ENCODE results near the gene CSPG4. TPM values are rescaled to one million over a fixed set of nuclear protein-coding genes. Genes with fewer than 3 reads are reported as not detected.

Gene CSPG4
- total and polyA plus RNA-seq, 2 of the 4 experiments (the other 2 are of a cell fraction): 12.4 to 28.4 TPM

GRCh38 chr15:75649848-75650247, 62.8 kb downstream of the CSPG4 start:
- Histone ChIP-seq H2AK9ac (replicated peaks; ENCODE audit: low read depth, low read length, poor library complexity) (no peak overlapping the region), H2AK5ac (ENCODE audit: low read depth, low read length) (peak overlapping the region; percentile 87), H3K36me3 (ENCODE audit: control insufficient read depth, insufficient read depth, low read length) (peaks cover 39% of the 10 kb centered on the region), H4K5ac (ENCODE audit: low read depth, low read length) (no peak overlapping the region), H4K8ac (ENCODE audit: low read depth in 2 of 2, low read length in 2 of 2) (no peak overlapping the region), H3K18ac (ENCODE audit: low read depth, low read length) (no peak overlapping the region), H2BK15ac (ENCODE audit: low read depth, low read length) (no peak overlapping the region), H3K27me3 (ENCODE audit: control insufficient read depth, insufficient read depth, low read length) (no peaks in the 10 kb centered on the region), H4K91ac (ENCODE audit: insufficient read depth, low read depth, low read length) (no peak overlapping the region), H3K4me1 (ENCODE audit: control insufficient read depth, insufficient read depth, low read length) (peaks cover 46% of the 10 kb centered on the region), H3K4ac (ENCODE audit: low read depth, low read length) (peak overlapping the region; percentile 8; the same call in 1 of the 2 replicates), H2AFZ (replicated peaks; ENCODE audit: low read length, poor library complexity) (no peak overlapping the region), H3K9me1 (ENCODE audit: insufficient read depth, low read length) (peaks cover 43% of the 10 kb centered on the region), H3K9me3 (ENCODE audit: control insufficient read depth, insufficient read depth, low read length) (no peaks in the 10 kb centered on the region), H2BK20ac (ENCODE audit: low read depth, low read length) (no peak overlapping the region), H3K23ac (ENCODE audit: low read depth, low read length) (no peak overlapping the region), H2BK5ac (ENCODE audit: low read depth, low read length, poor library complexity, severe bottlenecking) (no peak overlapping the region), H3K9ac (ENCODE audit: low read depth, low read length) (no peak overlapping the region), H3K56ac (ENCODE audit: extremely low read depth, insufficient read depth, low read length) (no peak overlapping the region), H2BK120ac (ENCODE audit: low read depth, low read length) (no peak overlapping the region), H4K20me1 (ENCODE audit: insufficient read depth, low read length) (peaks cover 61% of the 10 kb centered on the region), H3K27ac (ENCODE audit: insufficient read depth, low read length) (no peak overlapping the region), H3K4me3 (ENCODE audit: insufficient read depth, low read depth, low read length) (peak overlapping the region; percentile 40), H3K14ac (replicated peaks; ENCODE audit: low read depth, low read length) (peak overlapping the region; percentile 5; the same call in 1 of the 2 replicates), H3K4me2 (ENCODE audit: low read depth, low read length) (peak overlapping the region; percentile 92), H3K79me1 (ENCODE audit: low read depth in 1 of 2, low read length in 2 of 2) (peaks cover 29 to 88% of the 10 kb centered on the region in 2 experiments)
- dilution Hi-C loops (cut with HindIII; ENCODE audit: low sequenced_read_pairs, unreplicated experiment) (no loop called here), intact Hi-C loops (cut with micrococcal nuclease) (no loop called here), in situ Hi-C loops (cut with MboI; ENCODE audit: low sequenced_read_pairs) (no loop called here)
- no TSS peak for BruUV-seq (replicated peaks)
- TF ChIP-seq NFE2L2 (IDR thresholded peaks at IDR 0.05; ENCODE audit: low read depth, low read length) (no peak), RAD21 (IDR thresholded peaks at IDR 0.05; ENCODE audit: low read length) (no peak), MAZ (IDR thresholded peaks at IDR 0.05; ENCODE audit: borderline replicate concordance, low read depth, low read length) (no peak), CEBPB (IDR thresholded peaks at IDR 0.05; ENCODE audit: low read depth, low read length) (no peak), CTCF (conservative IDR thresholded peaks at IDR 0.05; ENCODE audit: low read depth, low read length) (no peak), MXI1 (IDR thresholded peaks at IDR 0.05; ENCODE audit: borderline replicate concordance, low read depth, low read length) (no peak), SMC3 (IDR thresholded peaks at IDR 0.05; ENCODE audit: low read depth, low read length) (no peak), CHD1 (IDR thresholded peaks at IDR 0.05; ENCODE audit: low read depth, low read length) (no peak), MAFK (IDR thresholded peaks at IDR 0.05; ENCODE audit: low read depth, low read length) (no peak), FOS (IDR thresholded peaks at IDR 0.05; ENCODE audit: low read depth, low read length) (no peak), USF2 (IDR thresholded peaks at IDR 0.05; ENCODE audit: low read depth, low read length) (no peak), POLR2A (IDR thresholded peaks at IDR 0.05; ENCODE audit: low read depth, low read length) (no peak), BHLHE40 (IDR thresholded peaks at IDR 0.05; ENCODE audit: low read depth, low read length) (no peak), RCOR1 (IDR thresholded peaks at IDR 0.05; ENCODE audit: insufficient replicate concordance, low read length) (no peak), RFX5 (IDR thresholded peaks at IDR 0.05; ENCODE audit: low read depth, low read length) (no peak)
- 90% methylated on average over 11 of the region's 18 CpGs; no CpG with 5 or more reads in 1 of the 2 experiments for WGBS, 2 experiments (ENCODE audit: extremely low coverage in 2 of 2, insufficient read length in 1 of 2)
- ATAC-seq (ENCODE audit: low read depth) (no peak), DNase-seq (no peak)
- POLR2A ChIA-PET (ENCODE audit: unreplicated experiment): interaction anchor here (1.0 kb wide), 2 partner anchors 11 to 197 kb away, joined by 3 to 12 read pairs; no protein-coding TSS in a partner anchor
- CTCF ChIA-PET: no interaction called here

All from IMR-90 (cell line).